GM12865 (cell line): ENCODE results near the gene CYTH1.

Experiments used
- DNase-seq: peaks from one replicate; pipeline ENCODE4 v3.0.0; 2010; ENCODE audit warnings: low read depth
- H3K4me3 ChIP-seq: 2 replicates; pipeline ENCODE4 v1.5.1; 2011; ENCODE audit warnings: mild to moderate bottlenecking, low read depth, low read length, control low read depth
- TF ChIP-seq, protein P1 (sequence below): IDR thresholded peaks from 2 replicates; pipeline ENCODE4 v1.5.1; 2011; ENCODE audit warnings: low read length, control low read depth, low read depth, inconsistent platforms; ENCODE audit not compliant: insufficient read depth; ENCODE audit errors: missing control alignments

Gene CYTH1

DNA sequence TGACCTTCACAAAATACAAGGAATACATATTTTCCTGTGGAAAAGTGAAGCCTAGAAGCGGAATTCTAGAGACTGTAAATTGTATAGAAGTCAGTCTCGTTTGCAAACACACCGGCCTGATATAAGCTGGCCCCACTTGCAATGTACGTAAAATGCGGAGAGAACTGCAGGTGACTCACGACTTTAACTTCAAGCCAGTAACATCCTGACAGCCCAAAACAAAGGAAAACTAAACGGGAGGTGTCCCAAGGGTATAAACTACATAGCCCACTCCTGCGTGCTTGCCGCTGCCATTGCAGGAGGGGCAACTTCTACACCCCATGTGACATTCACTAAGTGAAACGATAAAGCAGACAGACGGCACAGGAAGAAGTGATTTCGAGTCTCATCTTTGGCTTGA is 101.6 kb downstream of the CYTH1 start:
- TF ChIP-seq, protein P1, sequence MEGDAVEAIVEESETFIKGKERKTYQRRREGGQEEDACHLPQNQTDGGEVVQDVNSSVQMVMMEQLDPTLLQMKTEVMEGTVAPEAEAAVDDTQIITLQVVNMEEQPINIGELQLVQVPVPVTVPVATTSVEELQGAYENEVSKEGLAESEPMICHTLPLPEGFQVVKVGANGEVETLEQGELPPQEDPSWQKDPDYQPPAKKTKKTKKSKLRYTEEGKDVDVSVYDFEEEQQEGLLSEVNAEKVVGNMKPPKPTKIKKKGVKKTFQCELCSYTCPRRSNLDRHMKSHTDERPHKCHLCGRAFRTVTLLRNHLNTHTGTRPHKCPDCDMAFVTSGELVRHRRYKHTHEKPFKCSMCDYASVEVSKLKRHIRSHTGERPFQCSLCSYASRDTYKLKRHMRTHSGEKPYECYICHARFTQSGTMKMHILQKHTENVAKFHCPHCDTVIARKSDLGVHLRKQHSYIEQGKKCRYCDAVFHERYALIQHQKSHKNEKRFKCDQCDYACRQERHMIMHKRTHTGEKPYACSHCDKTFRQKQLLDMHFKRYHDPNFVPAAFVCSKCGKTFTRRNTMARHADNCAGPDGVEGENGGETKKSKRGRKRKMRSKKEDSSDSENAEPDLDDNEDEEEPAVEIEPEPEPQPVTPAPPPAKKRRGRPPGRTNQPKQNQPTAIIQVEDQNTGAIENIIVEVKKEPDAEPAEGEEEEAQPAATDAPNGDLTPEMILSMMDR, result no peak
- DNase-seq, result no peak
- no peak overlapping the region for H3K4me3 ChIP-seq

DNA sequence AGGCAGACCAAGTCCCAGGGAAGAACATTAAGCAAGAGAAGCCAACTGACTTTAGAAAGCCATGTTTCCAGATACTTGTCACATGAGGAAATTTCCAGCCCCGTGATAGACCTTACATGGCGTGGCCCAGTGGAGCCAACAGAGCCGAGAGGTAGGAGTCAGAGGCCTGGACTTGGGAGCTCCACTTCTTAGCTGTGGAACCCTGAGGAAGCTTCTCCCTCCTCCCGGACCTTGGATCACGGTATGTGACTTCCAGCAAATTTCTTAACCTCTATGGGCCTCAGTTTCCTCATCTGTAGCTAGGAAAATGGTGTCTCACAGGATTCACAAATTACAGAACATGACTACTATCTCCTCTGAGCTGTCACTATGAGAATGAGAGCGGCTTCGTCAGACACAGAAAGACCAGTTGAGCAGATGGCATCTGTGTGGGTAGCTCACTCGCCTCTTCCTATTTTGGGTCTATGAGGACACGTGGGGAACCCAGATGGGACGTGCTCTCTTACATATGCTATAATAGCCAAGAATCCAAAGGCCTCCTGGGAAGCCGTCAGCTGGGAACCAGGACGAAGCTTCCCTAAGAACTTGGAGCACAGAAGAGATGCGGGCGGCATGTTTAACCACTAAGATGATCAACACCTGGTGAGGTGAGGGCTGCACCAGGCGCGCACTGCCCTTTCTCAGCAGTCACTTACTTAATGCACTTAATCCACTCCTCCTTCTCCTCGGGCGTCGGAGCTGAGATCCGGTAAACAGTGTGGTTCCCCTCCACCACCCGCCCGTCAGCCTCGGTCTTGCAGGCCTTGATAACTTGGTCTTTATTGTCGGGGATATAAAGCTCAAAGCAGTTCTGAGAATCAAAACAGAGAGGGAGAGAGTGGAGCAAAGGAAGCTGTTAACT is 102.3 kb downstream of the CYTH1 start:
- H3K4me3 ChIP-seq, result no peak overlapping the region
- DNase-seq, result no peak
- TF ChIP-seq, protein P1, result no peak

DNA sequence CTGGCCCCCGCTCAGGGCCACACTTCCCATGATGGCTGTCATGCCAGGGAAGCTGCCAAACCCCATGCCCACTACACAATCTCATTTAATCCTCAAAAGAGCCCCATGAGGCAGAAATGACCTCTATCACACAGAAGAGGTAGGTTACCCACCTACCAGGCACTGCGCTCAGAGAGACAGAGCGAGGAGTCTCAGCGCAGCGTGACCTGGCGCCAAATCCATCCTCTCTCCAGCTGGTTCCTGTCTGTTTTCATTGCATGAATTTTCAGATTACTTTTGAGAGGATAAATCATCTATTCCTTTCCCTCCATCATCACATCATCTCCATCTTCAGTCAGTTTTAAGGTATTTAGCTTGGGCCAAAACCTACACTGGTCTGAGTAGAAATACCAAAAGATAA is 103.4 kb downstream of the CYTH1 start:
- TF ChIP-seq, protein P1, result no peak
- no peak overlapping the region for H3K4me3 ChIP-seq
- DNase-seq, result no peak

DNA sequence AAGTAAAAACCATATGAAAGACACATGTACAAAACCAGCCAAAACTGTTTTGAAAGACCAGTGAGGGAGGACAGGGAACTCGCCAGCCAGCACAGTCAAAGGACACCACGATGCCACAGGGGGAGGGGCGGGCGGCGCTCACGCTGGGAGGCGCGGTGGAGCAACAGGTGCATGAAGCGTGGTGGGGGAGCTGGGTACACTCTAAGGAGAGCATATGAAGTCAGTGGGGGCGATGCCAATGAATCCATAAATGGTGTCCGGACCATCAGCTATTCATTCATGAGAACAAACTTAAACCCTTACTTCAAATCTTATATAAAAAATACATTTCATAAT is 103.9 kb downstream of the CYTH1 start:
- TF ChIP-seq, protein P1, result no peak

DNA sequence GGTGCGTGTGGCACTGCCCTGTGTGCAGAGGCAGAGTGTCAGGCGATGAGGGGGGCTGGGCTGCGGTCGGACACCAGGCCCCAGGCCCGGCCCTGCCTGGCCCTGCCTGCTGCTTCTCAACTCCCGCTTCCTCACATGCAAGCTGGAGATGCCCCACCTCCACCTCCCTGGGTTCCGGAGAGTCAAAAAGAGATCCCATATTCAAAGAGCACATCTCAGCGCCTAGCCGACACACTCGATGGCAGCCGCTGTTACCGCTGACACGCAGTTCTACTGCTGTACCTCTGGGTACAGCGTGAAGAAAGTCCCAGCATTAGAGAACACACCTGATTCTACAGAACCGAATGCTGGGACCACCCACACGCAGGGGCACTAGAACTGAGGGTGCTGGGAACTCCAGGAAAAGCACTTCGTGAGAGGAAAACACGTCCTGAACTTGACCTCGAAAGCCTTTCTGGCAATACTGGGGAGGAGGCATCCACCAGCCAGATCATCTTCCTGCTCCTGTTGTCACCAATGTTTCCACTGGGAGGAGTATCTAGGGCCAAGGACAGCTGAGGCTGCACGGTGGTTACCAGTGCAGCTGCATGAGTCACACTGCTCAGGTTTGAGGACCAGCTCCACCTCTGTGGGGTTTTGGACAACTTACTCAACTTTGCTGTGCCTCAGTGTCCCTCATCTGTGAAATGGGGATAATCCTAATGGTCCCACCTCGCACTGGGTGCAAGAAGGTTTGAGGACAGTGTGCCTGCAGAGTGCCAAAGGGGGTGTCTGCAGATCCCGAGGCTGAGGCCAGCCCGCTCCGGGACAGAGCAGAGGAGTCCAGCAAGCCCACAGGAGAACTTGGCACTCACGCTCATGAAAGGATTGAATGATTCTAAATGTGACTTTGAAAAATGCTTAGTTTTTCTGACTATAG is 104.5 kb downstream of the CYTH1 start:
- no peak overlapping the region for H3K4me3 ChIP-seq
- DNase-seq, result no peak
- TF ChIP-seq, protein P1, result no peak

More for the DNA sequence above, 103.9 kb downstream of the CYTH1 start:
- H3K4me3 ChIP-seq, result no peak overlapping the region
- DNase-seq, result no peak

DNA sequence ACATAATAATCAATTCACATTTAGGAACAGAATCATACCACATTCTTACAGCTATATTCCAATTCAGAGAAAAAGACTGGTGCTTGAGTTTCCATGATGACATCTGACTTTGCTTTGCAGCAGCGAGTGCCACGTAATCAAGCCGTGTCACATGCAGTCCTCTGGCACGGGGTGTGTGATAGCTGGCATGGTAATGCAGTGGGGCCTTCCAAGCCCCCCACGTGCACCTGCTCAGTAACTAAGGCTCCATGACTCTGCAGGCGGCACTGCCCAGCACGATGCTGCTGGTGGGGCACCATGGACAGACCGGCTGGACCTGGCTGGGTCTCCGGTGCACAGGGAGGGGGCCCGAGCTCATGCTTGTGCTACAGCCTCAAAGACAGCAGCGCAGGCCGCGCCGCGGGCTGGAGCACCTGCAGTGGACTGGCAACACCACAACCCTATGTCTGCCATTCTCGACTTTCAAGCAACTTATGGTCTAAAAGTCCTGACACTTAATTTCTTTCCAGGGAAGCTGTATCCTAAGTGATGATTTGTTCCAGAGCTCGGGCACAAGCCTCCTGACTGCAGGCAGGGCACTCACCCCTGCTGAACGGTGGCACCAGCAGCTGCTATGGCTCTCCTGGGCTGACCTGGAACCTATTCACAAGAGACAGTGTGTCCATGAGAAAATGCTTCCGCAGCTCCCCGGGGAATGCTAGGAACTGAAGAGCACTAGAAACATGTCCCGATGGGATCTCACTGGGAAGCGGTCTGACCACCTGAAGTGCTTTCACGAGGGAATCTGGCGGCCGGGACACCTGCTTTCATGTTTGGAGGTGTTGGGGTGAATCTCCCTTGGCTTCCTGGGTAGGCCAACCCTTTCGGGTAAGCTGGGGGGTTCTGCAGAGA is 105.4 kb downstream of the CYTH1 start:
- no peak for DNase-seq
- H3K4me3 ChIP-seq, result no peak overlapping the region
- TF ChIP-seq, protein P1, result no peak
